HepG2 (cell line): ENCODE data around the gene SIRT7. TPM values are rescaled to one million over a fixed set of nuclear protein-coding genes. Genes with fewer than 3 reads are reported as not detected.
A peak's percentile ranks its signal among the peaks of the same experiment; 100 is the strongest.

Source experiments
- ATF7 ChIP-seq, 2 experiments: fragments of 450-650 bp in 1 of 2; sonication (generic) in 1 of 2; formaldehyde crosslinking in 1 of 2; IDR thresholded peaks; 2 replicates each; pipeline versions ENCODE4 v1.4.0 to v1.6.1; 2016 to 2020; ENCODE audit warnings: antibody characterized with exemption in 1 of 2, mild to moderate bottlenecking in 1 of 2, missing genetic modification reagents in 1 of 2
- BCL6 ChIP-seq: IDR thresholded peaks from 2 replicates; pipeline ENCODE4 v1.6.1; 2016; ENCODE audit warnings: missing genetic modification reagents, missing compliant biosample characterization
- EP300 ChIP-seq, 3 experiments: sonication (generic) in 1 of 3; formaldehyde crosslinking in 1 of 3; IDR thresholded peaks; 2 replicates each; pipeline versions ENCODE4 v1.5.1 to v1.6.1; 2011 to 2020; ENCODE audit warnings: low read depth in 2 of 3, low read length in 2 of 3, borderline replicate concordance in 1 of 3, improper control_type of control experiment in 1 of 3, mild to moderate bottlenecking in 1 of 3, missing genetic modification reagents in 1 of 3, moderate library complexity in 1 of 3
- HOXA9 ChIP-seq: sonication (generic); formaldehyde crosslinking; IDR thresholded peaks from 2 replicates; pipeline ENCODE4 v1.8.1; 2022; ENCODE audit warnings: missing genetic modification reagents, mild to moderate bottlenecking, moderate library complexity, borderline replicate concordance
- KDM5B ChIP-seq: sonication (generic); formaldehyde crosslinking; IDR thresholded peaks from 2 replicates; pipeline ENCODE4 v1.4.0; 2020; ENCODE audit warnings: missing genetic modification reagents, mild to moderate bottlenecking, borderline replicate concordance
- MED13 ChIP-seq: sonication (generic); formaldehyde crosslinking; IDR thresholded peaks from 2 replicates; pipeline ENCODE4 v1.5.0; 2020; ENCODE audit warnings: missing genetic modification reagents
- MYC ChIP-seq: sonication (generic); formaldehyde crosslinking; IDR thresholded peaks from 2 replicates; pipeline ENCODE4 v1.9.0; 2021; ENCODE audit warnings: missing genetic modification reagents, borderline replicate concordance
- SETDB1 ChIP-seq: sonication (generic); formaldehyde crosslinking; IDR thresholded peaks from 2 replicates; pipeline ENCODE4 v1.5.1; 2020; ENCODE audit warnings: missing genetic modification reagents, mild to moderate bottlenecking, borderline replicate concordance
- SMARCC2 ChIP-seq: fragments of 450-650 bp; IDR thresholded peaks from 2 replicates; pipeline ENCODE4 v1.6.1; 2017; ENCODE audit warnings: antibody characterized with exemption, mild to moderate bottlenecking
- SPEN ChIP-seq: sonication (generic); formaldehyde crosslinking; IDR thresholded peaks from 2 replicates; pipeline ENCODE4 v1.5.1; 2020; ENCODE audit warnings: low read depth, mild to moderate bottlenecking, missing genetic modification reagents
- XRCC5 ChIP-seq: fragments of 200-400 bp; formaldehyde crosslinking; optimal IDR thresholded peaks from 2 replicates; pipeline ENCODE3; 2017; ENCODE audit warnings: mild to moderate bottlenecking, low read length
- ZNF3 ChIP-seq: IDR thresholded peaks from 2 replicates; pipeline ENCODE4 v1.7.0; 2017; ENCODE audit warnings: inconsistent platforms
- ZNF33A ChIP-seq: sonication (generic); formaldehyde crosslinking; IDR thresholded peaks from 2 replicates; pipeline ENCODE4 v1.5.1; 2020; ENCODE audit warnings: missing genetic modification reagents, mild to moderate bottlenecking, moderate library complexity, borderline replicate concordance
- ZNF616 ChIP-seq: sonication (generic); formaldehyde crosslinking; IDR thresholded peaks from 2 replicates; pipeline ENCODE4 v1.5.0; 2020; ENCODE audit warnings: low read depth, mild to moderate bottlenecking, missing genetic modification reagents
- ZNF879 ChIP-seq: sonication (generic); formaldehyde crosslinking; IDR thresholded peaks from 2 replicates; pipeline ENCODE4 v1.8.1; 2023; ENCODE audit warnings: missing genetic modification reagents
- ZSCAN30 ChIP-seq: sonication (generic); formaldehyde crosslinking; IDR thresholded peaks from 2 replicates; pipeline ENCODE4 v1.5.0; 2020; ENCODE audit warnings: mild to moderate bottlenecking, missing genetic modification reagents
- polyA plus RNA-seq, 8 experiments: library from polyadenylated mRNA; depleted of rRNA in 3 of 8; stranded (reverse) in 7 of 8; unstranded in 1 of 8; fragments of >200 nt; fragmentation: Illumina TruSeq in 4 of 8; extraction: Trizol in 4 of 8; gene quantifications; 2 replicates each; pipeline versions ENCODE4 v1.2.1 to v1.2.3, GENCODE V29; 2011 to 2016; ENCODE audit warnings: low read depth in 4 of 8, missing spikeins in 1 of 8, mixed read lengths in 1 of 8; ENCODE audit not compliant: insufficient read depth in 1 of 8
- total RNA-seq, 5 experiments: library from RNA; depleted of rRNA; stranded (reverse); fragments of >200 nt; fragmentation: Illumina TruSeq; extraction: Trizol; gene quantifications; 2 replicates each; pipeline ENCODE4 v1.2.3, GENCODE V29; 2016; ENCODE audit warnings: low read depth in 1 of 5
- TF ChIP-seq, protein P1 (sequence below): sonication (generic); formaldehyde crosslinking; IDR thresholded peaks from 2 replicates; pipeline ENCODE4 v1.4.0; 2020; ENCODE audit warnings: missing genetic modification reagents
- TF ChIP-seq, protein P2 (sequence below): sonication (generic); formaldehyde crosslinking; IDR thresholded peaks from 2 replicates; pipeline ENCODE4 v1.4.0; 2020; ENCODE audit warnings: mild to moderate bottlenecking, missing genetic modification reagents
- TF ChIP-seq, protein P3 (sequence below): sonication (generic); formaldehyde crosslinking; IDR thresholded peaks from 2 replicates; pipeline ENCODE4 v1.5.0; 2020; ENCODE audit warnings: missing genetic modification reagents
- TF ChIP-seq, protein P4 (sequence below), 2 experiments: sonication (generic) in 1 of 2; formaldehyde crosslinking in 1 of 2; IDR thresholded peaks; 2 replicates each; pipeline versions ENCODE4 v1.4.0 to v1.6.1; 2018 to 2020; ENCODE audit warnings: missing genetic modification reagents in 2 of 2, borderline replicate concordance in 1 of 2, low read depth in 1 of 2, mild to moderate bottlenecking in 1 of 2, missing biosample characterization in 1 of 2
- TF ChIP-seq, protein P5 (sequence below): sonication (generic); formaldehyde crosslinking; IDR thresholded peaks from 2 replicates; pipeline ENCODE4 v1.8.1; 2023; ENCODE audit warnings: missing genetic modification reagents, inconsistent platforms, borderline replicate concordance

SIRT7 gene
- total and polyA plus RNA-seq, 2 of the 13 experiments (the other 11 are each of a cell fraction or from before 2014, with no cell fraction given): 8.3 to 24.8 TPM

DNA sequence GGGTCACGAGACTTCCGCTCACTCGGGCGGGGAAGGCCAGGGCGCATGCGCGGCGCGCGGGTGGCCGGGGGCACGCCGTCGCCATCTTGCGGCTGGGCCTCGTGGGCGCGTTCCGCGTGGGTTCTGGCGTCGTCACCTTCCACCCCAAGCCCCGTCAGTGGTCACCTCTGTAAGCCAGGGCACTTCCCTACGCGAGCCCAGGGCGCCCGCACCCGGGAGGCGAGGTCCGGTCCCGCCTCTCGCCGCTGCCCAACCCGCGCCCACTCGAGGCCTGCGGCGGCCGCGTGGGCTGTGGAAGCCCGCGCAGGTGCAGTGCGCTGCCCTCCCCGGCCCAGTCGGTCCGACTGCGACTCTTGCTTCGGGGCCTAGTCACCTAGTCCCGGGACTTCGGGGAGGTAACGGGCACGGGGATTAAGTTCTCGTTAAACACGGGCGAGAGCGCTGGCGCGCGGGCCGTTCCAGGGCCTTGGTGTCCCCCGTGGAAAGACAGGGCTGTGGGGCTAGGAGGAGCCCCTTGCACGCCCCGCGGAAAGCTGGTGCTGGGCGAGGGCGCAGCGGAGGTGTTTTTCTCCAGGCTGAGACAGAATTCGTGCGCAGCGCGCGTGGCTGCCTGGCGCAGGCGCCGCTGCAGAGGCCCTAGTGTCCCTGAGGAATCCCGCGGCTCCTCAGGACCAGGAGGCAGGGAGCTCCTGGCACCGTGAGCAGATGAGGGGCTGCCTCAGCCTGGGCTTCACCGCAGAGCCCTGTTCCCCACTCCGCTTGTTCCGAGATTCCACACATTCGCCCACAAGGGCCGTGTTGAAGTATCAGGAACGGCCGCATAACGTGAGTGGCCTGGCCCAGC lies 46.4 kb downstream of the SIRT7 start (continued):
- TF ChIP-seq, protein P1, sequence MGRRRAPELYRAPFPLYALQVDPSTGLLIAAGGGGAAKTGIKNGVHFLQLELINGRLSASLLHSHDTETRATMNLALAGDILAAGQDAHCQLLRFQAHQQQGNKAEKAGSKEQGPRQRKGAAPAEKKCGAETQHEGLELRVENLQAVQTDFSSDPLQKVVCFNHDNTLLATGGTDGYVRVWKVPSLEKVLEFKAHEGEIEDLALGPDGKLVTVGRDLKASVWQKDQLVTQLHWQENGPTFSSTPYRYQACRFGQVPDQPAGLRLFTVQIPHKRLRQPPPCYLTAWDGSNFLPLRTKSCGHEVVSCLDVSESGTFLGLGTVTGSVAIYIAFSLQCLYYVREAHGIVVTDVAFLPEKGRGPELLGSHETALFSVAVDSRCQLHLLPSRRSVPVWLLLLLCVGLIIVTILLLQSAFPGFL: no peak
- peak; percentile 100 for TF ChIP-seq MYC (CRISPR knock-in tag)
- TF ChIP-seq, protein P2, sequence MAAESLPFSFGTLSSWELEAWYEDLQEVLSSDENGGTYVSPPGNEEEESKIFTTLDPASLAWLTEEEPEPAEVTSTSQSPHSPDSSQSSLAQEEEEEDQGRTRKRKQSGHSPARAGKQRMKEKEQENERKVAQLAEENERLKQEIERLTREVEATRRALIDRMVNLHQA: 0 out of 2 replicates have a peak, but pooled peaks have one; percentile 73
- TF ChIP-seq BCL6: peak; percentile 36; the same call in 1 of the 2 replicates
- no peak for TF ChIP-seq SMARCC2
- TF ChIP-seq ZNF33A (CRISPR knock-in tag): no peak
- peak; percentile 94 for TF ChIP-seq ZNF616
- TF ChIP-seq, protein P3, sequence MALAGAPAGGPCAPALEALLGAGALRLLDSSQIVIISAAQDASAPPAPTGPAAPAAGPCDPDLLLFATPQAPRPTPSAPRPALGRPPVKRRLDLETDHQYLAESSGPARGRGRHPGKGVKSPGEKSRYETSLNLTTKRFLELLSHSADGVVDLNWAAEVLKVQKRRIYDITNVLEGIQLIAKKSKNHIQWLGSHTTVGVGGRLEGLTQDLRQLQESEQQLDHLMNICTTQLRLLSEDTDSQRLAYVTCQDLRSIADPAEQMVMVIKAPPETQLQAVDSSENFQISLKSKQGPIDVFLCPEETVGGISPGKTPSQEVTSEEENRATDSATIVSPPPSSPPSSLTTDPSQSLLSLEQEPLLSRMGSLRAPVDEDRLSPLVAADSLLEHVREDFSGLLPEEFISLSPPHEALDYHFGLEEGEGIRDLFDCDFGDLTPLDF (CRISPR knock-in tag): peak; percentile 79
- TF ChIP-seq XRCC5: no peak
- TF ChIP-seq SETDB1 (CRISPR knock-in tag): no peak
- TF ChIP-seq EP300 (IDR thresholded peaks at IDR 0.05; ENCODE audit: low read depth in 2 of 2, low read length in 2 of 2): no peak; a peak in 1 of 4 replicates
- peak; percentile 78 for TF ChIP-seq EP300 (CRISPR knock-in tag; IDR thresholded peaks at IDR 0.05; ENCODE audit: borderline replicate concordance)
- no peak for TF ChIP-seq ZNF3 (CRISPR knock-in tag)
- TF ChIP-seq ZNF879 (CRISPR knock-in tag): peak; percentile 94
- TF ChIP-seq HOXA9 (CRISPR knock-in tag): peak; percentile 98
- TF ChIP-seq MED13 (CRISPR knock-in tag): no peak
- no peak for TF ChIP-seq ATF7 (IDR thresholded peaks at IDR 0.05)
- peak; percentile 73 for TF ChIP-seq ATF7 (CRISPR knock-in tag; IDR thresholded peaks at IDR 0.05)
- TF ChIP-seq, protein P4, sequence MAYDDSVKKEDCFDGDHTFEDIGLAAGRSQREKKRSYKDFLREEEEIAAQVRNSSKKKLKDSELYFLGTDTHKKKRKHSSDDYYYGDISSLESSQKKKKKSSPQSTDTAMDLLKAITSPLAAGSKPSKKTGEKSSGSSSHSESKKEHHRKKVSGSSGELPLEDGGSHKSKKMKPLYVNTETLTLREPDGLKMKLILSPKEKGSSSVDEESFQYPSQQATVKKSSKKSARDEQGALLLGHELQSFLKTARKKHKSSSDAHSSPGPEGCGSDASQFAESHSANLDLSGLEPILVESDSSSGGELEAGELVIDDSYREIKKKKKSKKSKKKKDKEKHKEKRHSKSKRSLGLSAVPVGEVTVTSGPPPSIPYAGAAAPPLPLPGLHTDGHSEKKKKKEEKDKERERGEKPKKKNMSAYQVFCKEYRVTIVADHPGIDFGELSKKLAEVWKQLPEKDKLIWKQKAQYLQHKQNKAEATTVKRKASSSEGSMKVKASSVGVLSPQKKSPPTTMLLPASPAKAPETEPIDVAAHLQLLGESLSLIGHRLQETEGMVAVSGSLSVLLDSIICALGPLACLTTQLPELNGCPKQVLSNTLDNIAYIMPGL (CRISPR knock-in tag; IDR thresholded peaks at IDR 0.05; ENCODE audit: borderline replicate concordance in 1 of 2, low read depth in 1 of 2): peak; percentile 81 to 97; a peak in 3 of 4 replicates
- TF ChIP-seq ZSCAN30: no peak
- peak; percentile 93 for TF ChIP-seq SPEN (CRISPR knock-in tag)
- TF ChIP-seq KDM5B (CRISPR knock-in tag): peak; percentile 100
- TF ChIP-seq, protein P5, sequence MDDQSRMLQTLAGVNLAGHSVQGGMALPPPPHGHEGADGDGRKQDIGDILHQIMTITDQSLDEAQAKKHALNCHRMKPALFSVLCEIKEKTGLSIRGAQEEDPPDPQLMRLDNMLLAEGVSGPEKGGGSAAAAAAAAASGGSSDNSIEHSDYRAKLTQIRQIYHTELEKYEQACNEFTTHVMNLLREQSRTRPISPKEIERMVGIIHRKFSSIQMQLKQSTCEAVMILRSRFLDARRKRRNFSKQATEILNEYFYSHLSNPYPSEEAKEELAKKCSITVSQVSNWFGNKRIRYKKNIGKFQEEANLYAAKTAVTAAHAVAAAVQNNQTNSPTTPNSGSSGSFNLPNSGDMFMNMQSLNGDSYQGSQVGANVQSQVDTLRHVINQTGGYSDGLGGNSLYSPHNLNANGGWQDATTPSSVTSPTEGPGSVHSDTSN (CRISPR knock-in tag): no peak
